Measurements from ENCODE around the gene FHOD3.
"Not testable (repeated sequence)": the region's sequence is repeated elsewhere in the genome, so short reads cannot be mapped to it uniquely, and the experiment has no call there.

The FHOD3 gene

GRCh38 chr18:36813824-36814223 is 516.3 kb downstream of the FHOD3 start:
- no peak overlapping the region for H3K4me3 ChIP-seq (replicated peaks; ENCODE audit: insufficient read depth, low read length)
- DNase-seq (ENCODE audit: low read depth in 1 of 2, low spot score in 1 of 2), result no peak
- TF ChIP-seq REST (IDR thresholded peaks at IDR 0.05; ENCODE audit: insufficient replicate concordance, low read depth) (no peak), SPI1 (IDR thresholded peaks at IDR 0.05; ENCODE audit: borderline replicate concordance, low read depth) (no peak), CTCF (IDR thresholded peaks at IDR 0.05; ENCODE audit: insufficient read depth, low read length) (no peak), POLR2AphosphoS5 (IDR thresholded peaks at IDR 0.05; ENCODE audit: low read depth) (no peak), GABPA (IDR thresholded peaks at IDR 0.05; ENCODE audit: low read depth) (no peak)
- no peaks in the 10 kb centered on the region for H3K27me3 ChIP-seq (ENCODE audit: insufficient read depth, poor library complexity, severe bottlenecking)
- H3K27ac ChIP-seq (replicated peaks), result no peak overlapping the region

GRCh38 chr18:36814994-36815393 is 517.5 kb downstream of the FHOD3 start:
- no peak overlapping the region for H3K4me3 ChIP-seq (replicated peaks; ENCODE audit: insufficient read depth, low read length)
- H3K27ac ChIP-seq (replicated peaks), result no peak overlapping the region
- TF ChIP-seq CTCF (IDR thresholded peaks at IDR 0.05; ENCODE audit: insufficient read depth, low read length) (no peak), REST (IDR thresholded peaks at IDR 0.05; ENCODE audit: insufficient replicate concordance, low read depth) (no peak), SPI1 (IDR thresholded peaks at IDR 0.05; ENCODE audit: borderline replicate concordance, low read depth) (no peak), POLR2AphosphoS5 (IDR thresholded peaks at IDR 0.05; ENCODE audit: low read depth) (no peak), GABPA (IDR thresholded peaks at IDR 0.05; ENCODE audit: low read depth) (no peak)
- H3K27me3 ChIP-seq (ENCODE audit: insufficient read depth, poor library complexity, severe bottlenecking), result no peaks in the 10 kb centered on the region
- DNase-seq (ENCODE audit: low read depth in 1 of 2, low spot score in 1 of 2), result no peak

- H3K27ac ChIP-seq (replicated peaks); H3K4me3 ChIP-seq (replicated peaks; ENCODE audit: insufficient read depth, low read length); H3K27me3 ChIP-seq (ENCODE audit: insufficient read depth, poor library complexity, severe bottlenecking); DNase-seq (ENCODE audit: low read depth in 1 of 2, low spot score in 1 of 2): not testable (repeated sequence)
Observed at GRCh38 chr18:36816096-36816495, 518.6 kb downstream of the FHOD3 start.

GRCh38 chr18:36817039-36817438 is 519.5 kb downstream of the FHOD3 start:
- Histone ChIP-seq H3K27ac (replicated peaks) (no peak overlapping the region), H3K27me3 (ENCODE audit: insufficient read depth, poor library complexity, severe bottlenecking) (no peaks in the 10 kb centered on the region), H3K4me3 (replicated peaks; ENCODE audit: insufficient read depth, low read length) (no peak overlapping the region)
- TF ChIP-seq SPI1 (IDR thresholded peaks at IDR 0.05; ENCODE audit: borderline replicate concordance, low read depth) (no peak), CTCF (IDR thresholded peaks at IDR 0.05; ENCODE audit: insufficient read depth, low read length) (no peak), GABPA (IDR thresholded peaks at IDR 0.05; ENCODE audit: low read depth) (no peak), POLR2AphosphoS5 (IDR thresholded peaks at IDR 0.05; ENCODE audit: low read depth) (no peak), REST (IDR thresholded peaks at IDR 0.05; ENCODE audit: insufficient replicate concordance, low read depth) (no peak)
- DNase-seq (ENCODE audit: low read depth in 1 of 2, low spot score in 1 of 2), result no peak
